ENCODE results near the gene EVI5L.

GRCh38 chr19:7842661-7843294 lies 12.8 kb downstream of the EVI5L start:
- no peak for TF ChIP-seq CTCF (conservative IDR thresholded peaks at IDR 0.05; ENCODE audit: low read length)
- TF ChIP-seq EZH2phosphoT487 (IDR thresholded peaks at IDR 0.05; ENCODE audit: borderline replicate concordance): no peak
